ENCODE measurements around the gene SULT1A3.
A peak's percentile ranks its signal among the peaks of the same experiment; 100 is the strongest.
"Not testable (repeated sequence)": the region's sequence is repeated elsewhere in the genome, so short reads cannot be mapped to it uniquely, and the experiment has no call there.

Gene SULT1A3

DNA sequence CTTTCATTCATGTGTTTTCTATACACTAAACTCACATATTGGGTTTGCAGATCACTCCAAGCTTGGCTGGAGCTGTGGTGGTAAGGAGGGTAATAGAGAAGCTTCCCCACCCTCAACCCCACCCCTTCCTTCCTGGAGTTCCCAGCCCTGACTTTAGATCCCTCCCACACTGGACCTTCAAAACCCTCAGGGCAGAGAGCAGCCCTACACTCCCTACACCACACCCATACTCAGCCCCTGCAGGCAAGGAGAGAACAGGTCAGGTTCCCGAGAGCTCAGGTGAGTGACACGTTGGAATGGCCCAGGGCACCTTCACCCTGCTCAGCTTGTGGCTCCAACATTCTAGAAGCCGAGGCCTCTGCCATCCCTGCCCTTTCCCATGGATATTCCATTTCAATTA is at the start of gene SULT1A3:
TSS of gene SULT1A3 (plus strand) at position 207 of the 400 bp plus-strand sequence. CDS start 1,474 bp downstream, outside the sequence.
- DNase-seq, result not testable (repeated sequence)

DNA sequence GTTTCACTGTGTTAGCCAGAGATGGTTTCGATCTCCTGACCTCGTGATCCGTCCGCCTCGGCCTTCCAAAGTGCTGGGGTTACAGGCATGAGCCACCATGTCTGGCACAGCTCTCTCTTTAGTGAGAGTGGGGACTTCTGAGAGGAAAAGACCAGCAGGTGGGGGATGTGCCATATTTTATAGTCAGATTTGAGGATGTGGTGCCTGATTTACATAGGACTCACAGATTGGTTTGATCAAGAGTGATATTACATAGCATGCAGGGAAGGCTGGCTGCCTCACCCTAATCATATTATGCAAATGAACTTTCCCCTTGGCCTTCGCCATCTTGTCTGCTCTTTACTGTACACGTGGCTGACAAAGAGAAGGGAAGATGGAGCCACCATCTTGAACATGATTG is 48.0 kb upstream of the SULT1A3 start:
- DNase-seq, result no peak

DNA sequence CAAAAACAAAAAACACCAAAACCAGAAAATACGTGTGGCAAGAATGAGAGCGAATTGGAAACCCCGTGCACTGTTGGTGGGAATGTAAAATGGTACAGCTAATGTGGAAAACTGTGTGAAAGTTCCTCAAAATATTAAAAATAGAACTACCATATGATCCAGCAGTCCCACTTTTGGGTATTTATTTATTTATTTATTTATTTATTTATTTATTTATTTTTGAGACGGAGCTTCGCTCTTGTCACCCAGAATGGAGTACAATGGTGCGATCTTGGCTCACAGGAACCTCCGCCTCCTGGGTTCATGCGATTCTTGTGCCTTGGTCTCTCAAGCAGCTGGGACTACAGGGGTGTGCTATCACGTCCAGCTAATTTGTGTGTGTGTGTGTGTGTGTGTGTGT is 46.5 kb upstream of the SULT1A3 start:
- DNase-seq, result no peak

DNA sequence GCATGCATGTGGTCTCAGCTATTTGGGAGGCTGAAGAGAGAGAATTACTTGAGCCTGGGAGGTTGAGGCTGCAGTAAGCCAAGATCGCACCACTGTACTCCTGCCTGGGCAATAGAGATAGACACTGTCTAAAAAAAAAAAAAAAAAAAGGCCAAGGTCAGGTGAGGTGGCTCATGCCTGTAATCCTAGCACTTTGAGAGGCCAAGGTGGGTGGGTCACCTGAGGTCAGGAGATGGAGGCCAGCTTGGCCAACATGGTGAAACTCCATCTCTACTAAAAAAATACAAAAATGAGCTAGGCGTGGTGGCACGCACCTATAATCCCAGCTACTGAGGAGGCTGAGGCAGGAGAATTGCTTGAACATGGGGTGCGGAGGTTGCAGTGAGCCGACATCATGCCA is 43.9 kb upstream of the SULT1A3 start:
- DNase-seq, result no peak

DNA sequence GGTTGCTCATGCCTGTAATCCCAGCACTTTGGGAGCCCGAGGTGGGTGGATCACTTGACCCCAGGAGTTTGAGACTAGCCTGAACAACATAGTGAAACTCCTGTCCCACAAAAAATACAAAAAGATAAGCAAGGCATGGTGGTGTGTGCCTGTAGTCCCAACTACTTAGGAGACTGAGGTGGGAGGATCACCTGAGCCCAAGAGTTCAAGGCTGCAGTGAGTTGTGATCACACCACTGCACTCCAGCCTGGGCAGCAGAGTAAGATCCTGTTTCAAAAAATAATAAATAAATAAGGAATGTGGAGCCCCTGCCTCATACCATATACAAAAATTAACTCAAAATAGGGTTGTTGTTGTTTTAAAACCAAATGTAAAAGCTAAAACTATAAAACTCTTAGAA is 41.8 kb upstream of the SULT1A3 start:
- DNase-seq, result no peak

DNA sequence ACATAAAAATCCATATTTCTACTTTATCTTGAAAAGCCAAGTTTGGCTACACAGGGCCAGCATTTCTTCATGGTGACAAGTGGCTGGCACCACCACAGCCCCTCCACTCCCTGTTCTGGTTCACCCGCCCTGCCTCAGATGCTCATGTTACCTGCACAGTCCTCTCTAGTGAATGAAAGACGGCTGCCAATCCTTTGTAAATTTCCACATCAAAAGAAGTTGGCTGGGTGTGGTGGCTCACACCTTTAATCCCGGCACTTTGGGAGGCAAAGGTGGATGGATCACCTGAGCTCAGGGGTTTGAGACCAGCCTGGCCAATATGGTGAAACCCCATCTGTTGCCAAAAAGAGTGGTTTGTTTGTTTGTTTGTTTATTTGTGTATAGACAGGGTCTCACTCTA is 35.5 kb upstream of the SULT1A3 start:
- DNase-seq, result no peak

DNA sequence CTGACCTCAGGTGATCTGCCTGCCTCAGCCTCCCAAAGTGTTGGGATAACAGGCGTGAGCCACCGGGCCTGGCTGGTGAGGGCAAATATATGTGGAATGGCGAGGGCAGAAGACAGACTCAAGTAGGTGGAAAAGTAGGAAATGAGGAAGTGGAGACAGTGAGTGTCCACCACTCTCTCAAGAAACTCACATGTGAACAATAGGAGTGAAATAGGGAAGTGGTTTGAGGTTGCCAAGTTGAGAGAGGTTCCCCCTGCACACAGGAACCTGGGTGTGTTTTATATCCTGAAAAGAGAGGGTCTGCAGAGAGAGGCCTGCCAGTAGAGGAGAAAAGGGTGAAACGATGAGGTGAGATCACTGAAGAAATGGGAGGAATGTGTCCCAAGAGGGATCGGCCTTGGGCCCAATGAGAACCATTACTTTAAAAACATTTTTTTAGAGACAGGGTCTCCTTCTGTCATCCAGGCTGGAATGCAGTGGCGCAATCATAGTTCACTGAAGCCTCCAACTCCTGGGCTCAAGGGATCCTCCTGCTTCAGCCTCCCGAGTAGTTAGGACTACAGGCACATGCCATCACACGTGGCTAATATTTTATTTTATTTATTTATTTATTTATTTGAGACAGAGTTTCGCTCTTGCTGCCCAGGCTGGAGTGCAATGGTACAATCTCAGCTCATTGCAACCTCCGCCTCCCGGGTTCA is 32.7 kb upstream of the SULT1A3 start:
- peak; percentile 14 for DNase-seq

DNA sequence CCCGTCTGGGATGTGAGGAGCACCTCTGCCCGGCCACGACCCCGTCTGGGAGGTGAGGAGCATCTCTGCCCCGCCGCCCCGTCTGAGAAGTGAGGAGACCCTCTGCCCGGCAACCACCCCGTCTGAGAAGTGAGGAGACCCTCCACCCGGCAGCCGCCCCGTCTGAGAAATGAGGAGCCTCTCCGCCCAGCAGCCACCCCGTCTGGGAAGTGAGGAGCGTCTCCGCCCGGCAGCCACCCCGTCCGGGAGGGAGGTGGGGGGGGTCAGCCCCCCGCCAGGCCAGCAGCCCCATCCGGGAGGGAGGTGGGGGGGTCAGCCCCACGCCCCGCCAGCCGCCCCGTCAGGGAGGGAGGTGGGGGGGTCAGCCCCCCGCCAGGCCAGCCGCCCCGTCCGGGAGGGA is 30.3 kb upstream of the SULT1A3 start:
- DNase-seq, result not testable (repeated sequence)

DNA sequence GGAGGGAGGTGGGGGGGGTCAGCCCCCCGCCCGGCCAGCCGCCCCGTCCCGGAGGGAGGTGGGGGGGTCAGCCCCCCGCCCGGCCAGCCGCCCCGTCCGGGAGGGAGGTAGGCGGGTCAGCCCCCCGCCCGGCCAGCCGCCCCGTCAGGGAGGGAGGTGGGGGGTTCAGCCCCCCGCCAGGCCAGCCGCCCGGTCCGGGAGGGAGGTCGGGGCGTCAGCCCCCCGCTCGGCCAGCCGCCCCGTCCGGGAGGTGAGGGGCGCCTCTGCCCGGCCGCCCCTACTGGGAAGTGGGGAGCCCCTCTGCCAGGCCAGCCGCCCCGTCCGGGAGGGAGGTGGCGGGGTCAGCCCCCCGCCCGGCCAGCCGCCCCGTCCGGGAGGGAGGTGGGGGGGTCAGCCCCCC is 29.6 kb upstream of the SULT1A3 start:
- not testable (repeated sequence) for DNase-seq

DNA sequence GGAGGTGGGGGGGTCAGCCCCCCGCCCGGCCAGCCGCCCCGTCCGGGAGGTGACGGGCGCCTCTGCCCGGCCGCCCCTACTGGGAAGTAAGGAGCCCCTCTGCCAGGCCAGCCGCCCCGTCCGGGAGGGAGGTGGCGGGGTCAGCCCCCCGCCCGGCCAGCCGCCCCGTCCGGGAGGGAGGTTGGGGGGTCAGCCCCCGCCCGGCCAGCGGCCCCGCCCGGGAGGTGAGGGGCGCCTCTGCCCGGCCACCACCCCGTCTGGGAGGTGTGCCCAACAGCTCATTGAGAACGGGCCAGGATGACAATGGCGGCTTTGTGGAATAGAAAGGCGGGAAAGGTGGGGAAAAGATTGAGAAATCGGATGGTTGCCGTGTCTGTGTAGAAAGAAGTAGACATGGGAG is 28.9 kb upstream of the SULT1A3 start:
- DNase-seq, result not testable (repeated sequence)

DNA sequence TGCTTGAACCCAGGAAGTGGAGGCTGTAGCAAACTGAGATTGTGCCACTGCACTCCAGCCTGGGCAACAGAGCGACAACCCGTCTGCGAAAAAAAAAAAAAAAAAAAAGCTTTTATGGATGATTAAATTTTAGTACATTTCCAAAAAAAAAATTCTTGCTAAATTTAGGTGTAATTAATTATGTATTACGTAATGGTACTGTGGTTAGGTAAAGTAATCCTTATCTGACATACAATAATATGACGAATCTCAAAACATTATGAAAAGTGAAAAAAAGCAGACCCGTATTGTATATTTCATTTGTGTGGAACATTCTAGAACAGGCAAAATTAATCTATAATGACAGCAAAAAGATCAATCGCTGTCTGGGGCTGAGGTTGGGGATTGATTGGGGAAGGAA is 26.0 kb upstream of the SULT1A3 start:
- no peak for DNase-seq

DNA sequence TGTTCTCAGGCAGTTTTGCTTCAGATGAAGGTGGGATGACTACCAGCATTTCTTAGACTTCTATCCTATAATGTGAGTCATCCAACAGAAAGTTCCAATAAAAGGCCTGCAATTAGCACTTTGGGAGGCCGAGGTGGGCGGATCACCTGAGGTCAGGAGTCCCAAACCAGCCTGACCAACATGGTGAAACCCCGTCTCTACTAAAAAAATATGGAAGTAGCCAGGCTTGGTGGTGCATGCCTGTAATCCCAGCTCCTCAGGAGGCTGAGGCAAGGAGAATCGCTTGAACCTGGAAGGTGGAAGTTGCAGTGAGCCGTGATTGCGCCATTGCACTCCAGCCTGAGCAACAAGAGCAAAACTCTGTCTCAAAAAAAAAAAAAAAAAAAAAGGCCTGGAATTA is 22.2 kb upstream of the SULT1A3 start:
- not testable (repeated sequence) for DNase-seq

DNA sequence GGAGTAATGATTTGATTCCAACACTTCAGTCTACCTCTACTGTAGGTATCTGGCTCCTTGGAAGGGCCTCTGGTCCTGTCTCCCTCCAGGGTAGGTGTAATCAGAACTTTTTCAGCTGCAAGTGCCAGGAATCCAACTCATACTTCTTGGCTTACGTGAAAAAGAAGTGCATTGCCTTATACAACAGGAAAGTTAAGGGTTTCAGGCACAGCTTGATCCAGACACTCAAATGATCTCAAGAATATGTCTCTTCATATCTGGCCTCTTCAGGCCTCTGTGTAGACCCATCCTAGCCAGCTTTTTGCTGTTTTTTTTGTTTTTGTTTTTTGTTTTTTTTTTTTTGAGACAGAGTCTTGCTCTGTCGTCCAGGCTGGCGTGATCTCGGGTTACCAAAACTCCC is 19.9 kb upstream of the SULT1A3 start:
- DNase-seq, result no peak

DNA sequence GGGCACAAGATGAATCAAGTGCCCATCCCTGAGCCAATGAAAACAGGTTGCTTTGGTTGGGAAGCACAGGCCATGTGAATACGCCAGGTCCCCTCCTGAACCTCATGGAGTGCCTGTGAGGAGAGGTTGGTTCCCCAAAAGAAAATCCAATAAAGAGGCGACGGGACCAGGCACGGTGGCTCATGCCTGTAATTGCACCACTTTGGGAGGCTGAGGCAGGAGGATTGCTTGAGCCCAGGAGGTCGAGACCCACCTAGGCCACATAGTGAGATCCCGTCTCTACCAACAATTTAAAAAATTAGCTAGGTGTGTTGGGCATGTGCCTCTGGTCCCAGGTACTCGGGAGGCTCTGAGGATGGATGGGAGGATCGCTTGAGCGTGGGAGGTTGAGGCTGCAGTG is 19.1 kb upstream of the SULT1A3 start:
- DNase-seq, result no peak

DNA sequence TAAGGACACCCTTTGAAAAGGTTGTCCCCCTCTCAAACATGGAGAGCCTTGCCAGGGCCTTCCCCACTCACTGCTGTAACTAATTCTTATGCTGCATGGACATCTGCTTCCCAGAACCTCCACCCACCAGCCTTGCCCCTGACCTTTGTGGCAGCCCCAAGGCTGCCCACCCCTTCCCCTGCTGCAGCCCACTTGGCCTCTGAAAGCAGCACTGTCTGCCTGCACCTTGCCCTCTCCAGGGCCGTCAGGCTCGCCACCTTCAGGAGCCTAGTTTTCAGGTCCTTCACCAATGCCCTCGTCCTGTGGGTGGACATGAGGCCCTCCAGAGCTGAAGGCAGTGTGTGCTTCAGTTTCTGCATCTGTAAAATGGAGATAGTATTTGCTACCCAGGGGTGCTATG is 18.3 kb upstream of the SULT1A3 start:
- DNase-seq, result no peak

DNA sequence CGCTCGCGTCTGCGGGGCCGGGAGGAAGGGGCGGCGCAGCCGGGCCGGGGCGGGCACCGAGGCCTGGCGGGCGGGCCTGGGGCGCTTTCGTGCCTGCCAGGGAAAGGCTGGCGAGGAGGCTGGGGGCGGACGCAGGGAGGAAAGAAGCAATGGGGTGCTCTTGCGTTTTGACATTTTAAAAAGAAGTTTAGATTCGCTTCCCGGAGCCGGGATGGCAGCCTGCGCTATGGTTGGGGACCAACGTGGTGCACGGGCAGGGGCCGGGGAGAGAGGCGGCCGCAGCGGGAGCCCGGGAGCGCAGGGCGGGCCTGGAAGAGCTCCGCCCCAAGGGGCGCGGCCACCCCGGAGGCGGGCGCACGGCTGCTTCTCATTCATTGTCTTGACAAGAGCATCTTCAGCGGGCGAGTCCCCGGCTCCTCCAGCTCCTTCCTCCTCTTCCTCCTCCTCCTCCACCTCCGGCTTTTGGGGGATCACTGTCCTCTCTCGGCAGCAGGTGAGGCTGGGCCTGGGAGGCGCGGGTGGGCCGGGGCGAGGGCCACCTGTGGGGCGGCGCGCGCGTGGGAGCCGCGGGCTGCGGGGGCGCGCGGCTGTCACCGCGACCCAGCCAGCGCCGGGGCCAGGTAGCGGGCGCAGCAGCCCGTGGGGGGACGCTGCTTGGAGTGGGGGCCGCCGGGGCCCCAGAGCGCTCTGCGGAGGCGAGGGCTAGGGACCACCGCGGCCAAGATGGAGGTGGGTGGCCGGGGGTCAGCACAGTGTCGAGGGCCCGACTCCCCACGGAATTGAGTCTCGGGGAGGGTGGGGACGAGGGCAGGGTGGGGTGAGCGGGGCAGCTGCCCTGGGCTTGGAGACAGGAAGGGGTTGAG is 15.6 kb upstream of the SULT1A3 start, which contains the start of gene CORO1A:
TSS of gene CORO1A (plus strand) at position 370 of the 863 bp plus-strand sequence. CDS start 1,608 bp downstream, outside the sequence.
- peak; percentile 93 for DNase-seq

DNA sequence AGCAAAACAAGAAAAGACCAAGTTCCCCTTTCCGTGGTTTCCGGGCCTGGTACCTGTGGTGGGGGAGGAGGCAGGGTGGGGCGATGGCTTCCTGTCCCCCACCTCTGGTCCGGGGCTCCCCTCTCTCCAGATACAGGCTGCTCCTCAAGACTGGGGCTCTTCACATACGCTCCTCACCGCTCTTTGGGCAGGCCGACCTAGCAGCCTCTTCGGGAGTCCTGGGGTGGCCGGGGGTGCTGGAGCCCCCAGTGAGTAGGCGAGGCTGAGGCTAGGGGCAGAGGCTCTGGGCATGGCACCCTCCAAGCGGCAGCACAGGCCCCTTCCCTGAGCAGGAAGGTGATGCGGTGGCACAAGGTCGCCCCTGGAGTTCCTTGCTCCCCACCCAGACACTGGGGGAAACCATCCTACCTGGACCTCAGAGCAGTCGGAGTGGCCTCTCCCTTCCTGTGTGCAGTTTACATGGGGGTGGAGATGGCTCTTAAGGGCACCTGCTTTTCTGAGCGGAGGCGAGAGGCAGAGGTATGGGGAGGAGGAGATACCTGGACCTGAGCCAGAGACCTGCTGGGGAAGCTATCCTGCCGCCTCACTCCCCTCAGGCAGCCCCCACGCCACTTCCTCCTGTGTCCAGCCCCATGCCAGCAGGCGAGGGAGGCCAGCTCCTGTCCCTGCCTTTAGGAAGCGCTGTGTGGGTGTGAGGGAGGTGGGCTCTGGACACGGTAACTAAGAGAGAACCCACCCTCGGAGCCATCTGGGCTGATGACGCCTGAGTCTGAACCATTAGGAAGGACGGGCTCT is 14.8 kb upstream of the SULT1A3 start:
- DNase-seq, result peak; percentile 90

DNA sequence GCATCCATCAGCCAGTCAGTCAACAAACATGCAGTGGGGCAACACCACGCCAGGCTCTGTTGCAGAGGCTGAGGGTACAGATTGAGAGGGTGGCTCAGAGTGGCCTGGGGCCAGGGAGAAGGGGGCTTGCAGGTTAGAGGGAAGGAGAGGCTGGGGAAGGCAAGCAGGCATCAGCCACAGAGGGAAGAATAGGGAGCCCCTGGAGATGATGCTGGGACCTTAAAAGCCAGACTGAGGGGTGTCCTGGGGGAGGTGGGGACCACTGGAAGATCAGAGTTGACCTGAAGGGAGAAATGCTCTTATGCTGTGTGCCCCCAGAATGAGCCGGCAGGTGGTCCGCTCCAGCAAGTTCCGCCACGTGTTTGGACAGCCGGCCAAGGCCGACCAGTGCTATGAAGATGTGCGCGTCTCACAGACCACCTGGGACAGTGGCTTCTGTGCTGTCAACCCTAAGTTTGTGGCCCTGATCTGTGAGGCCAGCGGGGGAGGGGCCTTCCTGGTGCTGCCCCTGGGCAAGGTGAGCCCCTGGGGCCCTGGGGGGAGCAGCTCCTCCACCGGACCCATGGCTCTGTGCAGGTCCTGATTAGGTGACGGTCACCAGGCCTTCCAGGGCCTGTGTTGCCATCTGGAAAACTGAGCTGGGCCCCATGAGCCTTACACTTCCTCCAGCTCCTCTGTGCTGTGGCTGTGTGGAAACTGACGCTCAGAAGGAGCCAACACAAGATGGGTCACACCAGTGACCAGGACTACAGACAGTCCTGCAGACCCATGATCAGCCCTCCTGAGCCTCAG is 14.0 kb upstream of the SULT1A3 start:
- DNase-seq, result peak; percentile 65

DNA sequence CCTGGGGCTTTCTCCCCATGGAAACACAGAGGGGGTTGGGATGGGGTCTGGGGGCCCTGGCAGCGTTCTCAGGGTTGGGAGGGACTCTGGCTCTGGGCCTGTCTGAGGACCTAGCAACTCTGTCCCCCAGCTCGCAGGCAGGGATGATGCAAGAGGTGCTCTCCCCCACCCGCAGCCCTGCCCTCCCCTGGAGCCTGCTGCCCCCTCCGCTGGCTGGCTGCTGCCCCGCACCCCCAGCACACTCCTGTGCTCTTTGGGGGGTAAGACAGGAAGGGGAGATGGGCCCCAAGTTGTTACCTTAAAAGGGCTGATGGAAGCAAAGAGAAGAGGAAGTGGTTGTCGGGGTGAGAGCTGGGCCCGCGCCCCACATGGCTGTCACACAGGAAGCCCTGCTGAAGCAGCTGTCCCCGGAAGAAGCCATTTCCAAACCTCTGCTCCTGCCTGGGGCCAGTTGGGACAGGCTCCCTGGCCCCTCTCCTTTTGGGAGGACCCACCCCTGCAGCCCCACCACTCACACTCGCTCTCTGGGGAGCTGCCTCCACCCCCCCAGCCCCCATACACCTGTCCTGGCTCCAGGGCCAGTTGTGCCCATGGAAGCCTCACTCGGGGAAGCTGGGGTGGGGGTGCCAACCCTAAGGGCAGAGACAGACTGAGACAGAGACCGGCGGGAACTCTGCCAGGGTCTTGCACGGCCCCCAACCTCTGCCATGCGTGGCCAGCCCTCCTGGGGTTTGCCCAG is 13.2 kb upstream of the SULT1A3 start:
- peak; percentile 97 for DNase-seq

DNA sequence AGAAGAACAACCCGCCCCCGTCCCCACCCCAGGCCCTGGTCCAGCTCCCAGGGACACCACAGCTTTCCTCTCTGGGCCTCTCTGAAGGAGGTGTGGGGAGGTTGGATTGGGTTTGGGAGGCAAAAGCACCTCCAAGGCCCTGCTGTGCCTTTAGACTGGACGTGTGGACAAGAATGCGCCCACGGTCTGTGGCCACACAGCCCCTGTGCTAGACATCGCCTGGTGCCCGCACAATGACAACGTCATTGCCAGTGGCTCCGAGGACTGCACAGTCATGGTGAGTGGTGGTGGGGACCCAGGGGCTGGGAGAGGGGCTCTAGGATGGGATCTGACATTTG is 12.6 kb upstream of the SULT1A3 start:
- DNase-seq, result no peak

DNA sequence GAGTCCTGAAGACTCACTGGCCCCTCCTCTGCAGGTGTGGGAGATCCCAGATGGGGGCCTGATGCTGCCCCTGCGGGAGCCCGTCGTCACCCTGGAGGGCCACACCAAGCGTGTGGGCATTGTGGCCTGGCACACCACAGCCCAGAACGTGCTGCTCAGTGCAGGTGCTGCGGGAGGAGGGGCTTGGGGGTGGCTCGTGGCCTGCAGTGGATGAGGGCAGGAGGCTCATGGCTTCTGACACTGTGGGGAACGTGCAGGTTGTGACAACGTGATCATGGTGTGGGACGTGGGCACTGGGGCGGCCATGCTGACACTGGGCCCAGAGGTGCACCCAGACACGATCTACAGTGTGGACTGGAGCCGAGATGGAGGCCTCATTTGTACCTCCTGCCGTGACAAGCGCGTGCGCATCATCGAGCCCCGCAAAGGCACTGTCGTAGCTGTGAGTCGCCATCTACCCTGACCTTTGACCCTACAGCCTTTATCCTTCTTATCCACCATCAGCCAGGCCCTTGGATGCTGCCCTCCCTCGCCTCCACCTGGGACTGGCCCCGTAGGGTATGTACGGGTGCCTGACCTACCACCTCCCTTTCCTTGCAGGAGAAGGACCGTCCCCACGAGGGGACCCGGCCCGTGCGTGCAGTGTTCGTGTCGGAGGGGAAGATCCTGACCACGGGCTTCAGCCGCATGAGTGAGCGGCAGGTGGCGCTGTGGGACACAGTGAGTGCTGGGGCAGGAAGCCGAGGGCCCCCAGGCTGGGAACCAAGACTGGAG is 12.1 kb upstream of the SULT1A3 start:
- DNase-seq, result peak; percentile 91

Measured in activated CD4-positive, alpha-beta T cell treated with anti-CD3 and anti-CD28 coated beads, Interleukin-10, Interleukin-2, amounts not matched to agents 100 ng/mL and 50 ng/mL, durations not matched to agents 16 hours and 8 hours (primary cell).